WTC11 (cell line): ENCODE data around the gene PLA2G1B. TPM values are rescaled to one million over a fixed set of nuclear protein-coding genes. Genes with fewer than 3 reads are reported as not detected.

Source experiments
- ATAC-seq: fragments of 200-7000 bp; cut with Tn5 transposase; 2 replicates; pipeline ENCODE4 v1.10.0; 2021; ENCODE audit warnings: mild to moderate bottlenecking, moderate library complexity
- Bru-seq: library from RNA; stranded (reverse); fragments of 400-500 nt; gene quantifications from one replicate; lab custom pipeline; 2021; lab: Mats Ljungman, UMichigan
- CTCF ChIA-PET: fragments of 300-600 bp; sonication (Branson Sonifier 250); formaldehyde crosslinking; loops from one replicate; lab custom pipeline; 2021; ENCODE audit warnings: antibody characterized with exemption; lab: Charles Lee
- POLR2A ChIA-PET: fragments of 350-600 bp; sonication (Branson Sonifier 250); formaldehyde crosslinking; loops from one replicate; lab custom pipeline; 2021; ENCODE audit warnings: antibody characterized with exemption; lab: Charles Lee
- DNase-seq: peaks from one replicate; pipeline ENCODE4 v3.0.0; 2021; ENCODE audit warnings: low spot score
- H3K27ac Mint-ChIP-seq: 2 replicates; pipeline ENCODE4 v1.8.0; 2021; ENCODE audit warnings: mixed read lengths
- H3K27me3 Mint-ChIP-seq: 2 replicates; pipeline ENCODE4 v1.8.0; 2021; ENCODE audit warnings: low read depth, mild to moderate bottlenecking, moderate library complexity, mixed read lengths
- H3K36me3 Mint-ChIP-seq: 2 replicates; pipeline ENCODE4 v1.8.0; 2021; ENCODE audit warnings: mixed read lengths
- H3K4me1 Mint-ChIP-seq: 2 replicates; pipeline ENCODE4 v1.8.0; 2022; ENCODE audit warnings: mixed read lengths
- H3K4me3 Mint-ChIP-seq: 2 replicates; pipeline ENCODE4 v1.8.0; 2021; ENCODE audit warnings: mild to moderate bottlenecking, moderate library complexity, mixed read lengths
- H3K9me3 Mint-ChIP-seq: 2 replicates; pipeline ENCODE4 v1.8.0; 2021; ENCODE audit warnings: mixed read lengths
- GABPB1 ChIP-seq: sonication (generic); formaldehyde crosslinking; IDR thresholded peaks from 2 replicates; pipeline ENCODE4 v1.8.1; 2023; ENCODE audit warnings: mild to moderate bottlenecking, missing genetic modification reagents
- IRF2 ChIP-seq: sonication (generic); formaldehyde crosslinking; IDR thresholded peaks from 2 replicates; pipeline ENCODE4 v1.8.0; 2022; ENCODE audit warnings: low read depth, missing genetic modification reagents, borderline replicate concordance
- JAZF1 ChIP-seq: fragments of 250-450 bp; sonication (Bioruptor Pico); IDR thresholded peaks from 2 replicates; pipeline ENCODE4 v1.9.0; 2021; ENCODE audit warnings: moderate library complexity, mild to moderate bottlenecking, inconsistent platforms
- JUN ChIP-seq: sonication (generic); formaldehyde crosslinking; IDR thresholded peaks from 2 replicates; pipeline ENCODE4 v1.8.0; 2023; ENCODE audit warnings: mild to moderate bottlenecking, missing genetic modification reagents
- NFYB ChIP-seq: sonication (generic); formaldehyde crosslinking; conservative IDR thresholded peaks from 2 replicates; pipeline ENCODE4 v1.8.0; 2022; ENCODE audit warnings: low read depth, missing genetic modification reagents
- NR2C2 ChIP-seq: sonication (generic); formaldehyde crosslinking; IDR thresholded peaks from 2 replicates; pipeline ENCODE4 v1.8.0; 2022; ENCODE audit warnings: mild to moderate bottlenecking, missing genetic modification reagents
- PRRX2 ChIP-seq: fragments of 250-450 bp; sonication (Bioruptor Pico); IDR thresholded peaks from 2 replicates; pipeline ENCODE4 v1.8.0; 2021; ENCODE audit warnings: mild to moderate bottlenecking
- SMAD4 ChIP-seq: sonication (generic); formaldehyde crosslinking; IDR thresholded peaks from 2 replicates; pipeline ENCODE4 v1.8.0; 2022; ENCODE audit warnings: mild to moderate bottlenecking, missing genetic modification reagents
- TCF7 ChIP-seq: sonication (generic); formaldehyde crosslinking; IDR thresholded peaks from 2 replicates; pipeline ENCODE4 v1.8.0; 2022; ENCODE audit warnings: mild to moderate bottlenecking, low read depth, missing genetic modification reagents, moderate library complexity
- ZNF138 ChIP-seq: sonication (generic); formaldehyde crosslinking; conservative IDR thresholded peaks from 2 replicates; pipeline ENCODE4 v1.8.1; 2022; ENCODE audit warnings: mild to moderate bottlenecking, moderate library complexity, missing genetic modification reagents
- ZNF263 ChIP-seq: sonication (generic); formaldehyde crosslinking; IDR thresholded peaks from 2 replicates; pipeline ENCODE4 v1.8.1; 2022; ENCODE audit warnings: low read depth, mild to moderate bottlenecking, moderate library complexity, missing genetic modification reagents
- ZNF396 ChIP-seq: fragments of 250-450 bp; sonication (Bioruptor Pico); IDR thresholded peaks from 2 replicates; pipeline ENCODE4 v1.8.0; 2021; ENCODE audit warnings: mild to moderate bottlenecking, moderate library complexity, borderline replicate concordance
- ZNF416 ChIP-seq: fragments of 250-450 bp; sonication (Bioruptor Pico); IDR thresholded peaks from 2 replicates; pipeline ENCODE4 v1.9.0; 2021; ENCODE audit warnings: mild to moderate bottlenecking, inconsistent platforms
- ZNF671 ChIP-seq: fragments of 250-450 bp; sonication (Bioruptor Pico); IDR thresholded peaks from 2 replicates; pipeline ENCODE4 v1.8.0; 2021; ENCODE audit warnings: mild to moderate bottlenecking
- long read RNA-seq, 3 experiments: library from RNA in 1 of 3; library from capped mRNA in 1 of 3; library from polyadenylated mRNA in 1 of 3; unstranded in 2 of 3; stranded (forward) in 1 of 3; transcript quantifications; one replicate each; pipeline ENCODE4 v2.0.0, GENCODE V29; 2021
- total RNA-seq: library from RNA; stranded (reverse); gene quantifications from 3 replicates; pipeline ENCODE4 v1.2.3, GENCODE V29; 2021
- TF ChIP-seq, protein P1 (sequence below): sonication (generic); formaldehyde crosslinking; IDR thresholded peaks from 2 replicates; pipeline ENCODE4 v1.8.1; 2023; ENCODE audit warnings: mild to moderate bottlenecking, missing genetic modification reagents
- TF ChIP-seq, protein P2 (sequence below): fragments of 250-450 bp; sonication (Bioruptor Pico); conservative IDR thresholded peaks from 2 replicates; pipeline ENCODE4 v1.9.0; 2021; ENCODE audit warnings: mild to moderate bottlenecking
- TF ChIP-seq, protein P3 (sequence below): sonication (generic); formaldehyde crosslinking; conservative IDR thresholded peaks from 2 replicates; pipeline ENCODE4 v1.8.1; 2023; ENCODE audit warnings: mild to moderate bottlenecking, low read depth, missing genetic modification reagents, moderate library complexity
- TF ChIP-seq, protein P4 (sequence below): fragments of 250-450 bp; sonication (Bioruptor Pico); IDR thresholded peaks from 2 replicates; pipeline ENCODE4 v2.1.2; 2022; ENCODE audit warnings: mild to moderate bottlenecking, moderate library complexity
- TF ChIP-seq, protein P5 (sequence below): sonication (generic); formaldehyde crosslinking; IDR thresholded peaks from 2 replicates; pipeline ENCODE4 v1.8.0; 2022; ENCODE audit warnings: mild to moderate bottlenecking, missing genetic modification reagents
- TF ChIP-seq, protein P6 (sequence below): sonication (generic); formaldehyde crosslinking; conservative IDR thresholded peaks from 2 replicates; pipeline ENCODE4 v1.8.1; 2022; ENCODE audit warnings: mild to moderate bottlenecking, missing genetic modification reagents

The PLA2G1B gene
- total RNA-seq = 0.92 to 1.8 TPM (median 1.4 TPM) in 3 replicates
- not detected for Bru-seq, nascent RNA
- long read RNA-seq, experiment 1 = 0 reads
- long read RNA-seq, experiment 2 = 0 reads
- long read RNA-seq, experiment 3 = 0 reads

DNA sequence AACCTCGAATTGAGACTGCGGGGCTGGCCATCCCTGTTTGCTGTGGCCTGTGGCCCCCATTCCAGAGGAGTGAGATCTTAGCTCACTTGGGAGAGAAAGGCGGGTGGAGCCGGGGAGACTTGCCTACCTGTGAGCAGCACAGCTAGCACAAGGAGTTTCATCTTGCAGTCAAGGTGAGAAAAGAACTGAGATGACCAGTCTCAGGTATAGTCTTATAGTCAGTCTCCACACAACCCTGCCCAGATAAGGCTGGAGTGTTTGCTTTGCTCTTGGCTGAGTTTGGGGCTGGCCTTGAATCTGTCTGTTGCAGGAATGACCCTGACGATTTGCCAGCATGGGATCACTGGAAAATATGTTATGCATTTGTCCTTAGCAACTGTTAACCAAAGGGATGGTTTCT lies at the start of gene PLA2G1B:
TSS of gene PLA2G1B (minus strand) at position 187 of the 400 bp plus-strand sequence. CDS start at position 161, 26 bp downstream.
- Mint-ChIP-seq H3K4me1 (peaks cover 5% of the 10 kb centered on the region; the same call in 1 of the 2 replicates), H3K27me3 (no peaks in the 10 kb centered on the region; the same call in 1 of the 2 replicates), H3K4me3 (no peak within 1 kb of the TSS), H3K36me3 (no peaks in the 10 kb centered on the region), H3K27ac (no peak within 1 kb of the TSS), H3K9me3 (no peaks in the 10 kb centered on the region)
- no peak for ATAC-seq
- ChIA-PET CTCF (interaction anchor here (0.8 to 2.1 kb wide), 8 partner anchors 10 to 142 kb away, joined by 3 to 9 read pairs (median 4); partner anchors contain the start of genes SIRT4 and SRSF9), POLR2A (no interaction called here)
- TF ChIP-seq, protein P1, sequence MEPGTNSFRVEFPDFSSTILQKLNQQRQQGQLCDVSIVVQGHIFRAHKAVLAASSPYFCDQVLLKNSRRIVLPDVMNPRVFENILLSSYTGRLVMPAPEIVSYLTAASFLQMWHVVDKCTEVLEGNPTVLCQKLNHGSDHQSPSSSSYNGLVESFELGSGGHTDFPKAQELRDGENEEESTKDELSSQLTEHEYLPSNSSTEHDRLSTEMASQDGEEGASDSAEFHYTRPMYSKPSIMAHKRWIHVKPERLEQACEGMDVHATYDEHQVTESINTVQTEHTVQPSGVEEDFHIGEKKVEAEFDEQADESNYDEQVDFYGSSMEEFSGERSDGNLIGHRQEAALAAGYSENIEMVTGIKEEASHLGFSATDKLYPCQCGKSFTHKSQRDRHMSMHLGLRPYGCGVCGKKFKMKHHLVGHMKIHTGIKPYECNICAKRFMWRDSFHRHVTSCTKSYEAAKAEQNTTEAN (CRISPR knock-in tag) = no peak
- TF ChIP-seq NFYB (no peak), TCF7 (CRISPR knock-in tag) (no peak), IRF2 (CRISPR knock-in tag) (no peak), JAZF1 (CRISPR knock-in tag) (no peak), ZNF263 (no peak), SMAD4 (CRISPR knock-in tag) (no peak)
- TF ChIP-seq, protein P2, sequence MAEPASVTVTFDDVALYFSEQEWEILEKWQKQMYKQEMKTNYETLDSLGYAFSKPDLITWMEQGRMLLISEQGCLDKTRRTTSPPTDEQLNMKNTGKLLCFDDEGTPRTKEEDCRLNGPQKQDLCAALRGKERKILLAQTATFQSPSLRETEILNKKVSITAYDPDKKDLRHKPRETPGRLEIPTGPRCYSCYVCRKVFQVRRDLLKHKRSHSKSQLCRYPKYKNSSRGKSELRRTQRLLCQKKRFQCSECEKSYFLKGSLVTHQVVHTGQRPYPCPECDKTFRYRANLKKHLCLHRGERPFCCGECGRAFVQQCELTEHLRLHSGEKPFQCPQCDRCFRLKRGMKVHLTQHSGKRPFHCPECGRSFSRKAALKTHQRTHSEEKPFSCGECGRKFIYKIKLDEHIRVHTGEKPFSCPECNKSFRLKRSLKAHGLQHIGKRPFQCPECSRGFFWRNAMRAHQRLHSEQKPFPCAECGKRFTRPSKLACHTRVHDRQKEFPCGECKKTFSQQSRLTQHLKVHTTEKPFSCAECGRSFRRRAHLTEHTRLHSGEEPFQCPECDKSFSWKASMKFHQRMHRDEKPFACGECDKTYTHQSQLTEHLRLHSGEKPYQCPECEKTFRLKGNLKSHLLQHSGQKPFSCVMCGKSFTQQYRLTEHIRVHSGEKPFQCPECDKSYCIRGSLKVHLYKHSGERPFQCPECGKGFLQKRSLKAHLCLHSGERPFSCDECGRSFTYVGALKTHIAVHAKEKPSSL = no peak
- TF ChIP-seq, protein P3, sequence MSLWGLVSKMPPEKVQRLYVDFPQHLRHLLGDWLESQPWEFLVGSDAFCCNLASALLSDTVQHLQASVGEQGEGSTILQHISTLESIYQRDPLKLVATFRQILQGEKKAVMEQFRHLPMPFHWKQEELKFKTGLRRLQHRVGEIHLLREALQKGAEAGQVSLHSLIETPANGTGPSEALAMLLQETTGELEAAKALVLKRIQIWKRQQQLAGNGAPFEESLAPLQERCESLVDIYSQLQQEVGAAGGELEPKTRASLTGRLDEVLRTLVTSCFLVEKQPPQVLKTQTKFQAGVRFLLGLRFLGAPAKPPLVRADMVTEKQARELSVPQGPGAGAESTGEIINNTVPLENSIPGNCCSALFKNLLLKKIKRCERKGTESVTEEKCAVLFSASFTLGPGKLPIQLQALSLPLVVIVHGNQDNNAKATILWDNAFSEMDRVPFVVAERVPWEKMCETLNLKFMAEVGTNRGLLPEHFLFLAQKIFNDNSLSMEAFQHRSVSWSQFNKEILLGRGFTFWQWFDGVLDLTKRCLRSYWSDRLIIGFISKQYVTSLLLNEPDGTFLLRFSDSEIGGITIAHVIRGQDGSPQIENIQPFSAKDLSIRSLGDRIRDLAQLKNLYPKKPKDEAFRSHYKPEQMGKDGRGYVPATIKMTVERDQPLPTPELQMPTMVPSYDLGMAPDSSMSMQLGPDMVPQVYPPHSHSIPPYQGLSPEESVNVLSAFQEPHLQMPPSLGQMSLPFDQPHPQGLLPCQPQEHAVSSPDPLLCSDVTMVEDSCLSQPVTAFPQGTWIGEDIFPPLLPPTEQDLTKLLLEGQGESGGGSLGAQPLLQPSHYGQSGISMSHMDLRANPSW = no peak
- TF ChIP-seq, protein P4, sequence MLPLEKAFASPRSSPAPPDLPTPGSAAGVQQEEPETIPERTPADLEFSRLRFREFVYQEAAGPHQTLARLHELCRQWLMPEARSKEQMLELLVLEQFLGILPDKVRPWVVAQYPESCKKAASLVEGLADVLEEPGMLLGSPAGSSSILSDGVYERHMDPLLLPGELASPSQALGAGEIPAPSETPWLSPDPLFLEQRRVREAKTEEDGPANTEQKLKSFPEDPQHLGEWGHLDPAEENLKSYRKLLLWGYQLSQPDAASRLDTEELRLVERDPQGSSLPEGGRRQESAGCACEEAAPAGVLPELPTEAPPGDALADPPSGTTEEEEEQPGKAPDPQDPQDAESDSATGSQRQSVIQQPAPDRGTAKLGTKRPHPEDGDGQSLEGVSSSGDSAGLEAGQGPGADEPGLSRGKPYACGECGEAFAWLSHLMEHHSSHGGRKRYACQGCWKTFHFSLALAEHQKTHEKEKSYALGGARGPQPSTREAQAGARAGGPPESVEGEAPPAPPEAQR = no peak
- TF ChIP-seq, protein P5, sequence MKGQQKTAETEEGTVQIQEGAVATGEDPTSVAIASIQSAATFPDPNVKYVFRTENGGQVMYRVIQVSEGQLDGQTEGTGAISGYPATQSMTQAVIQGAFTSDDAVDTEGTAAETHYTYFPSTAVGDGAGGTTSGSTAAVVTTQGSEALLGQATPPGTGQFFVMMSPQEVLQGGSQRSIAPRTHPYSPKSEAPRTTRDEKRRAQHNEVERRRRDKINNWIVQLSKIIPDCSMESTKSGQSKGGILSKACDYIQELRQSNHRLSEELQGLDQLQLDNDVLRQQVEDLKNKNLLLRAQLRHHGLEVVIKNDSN (CRISPR knock-in tag) = no peak
- no peak for DNase-seq

DNA sequence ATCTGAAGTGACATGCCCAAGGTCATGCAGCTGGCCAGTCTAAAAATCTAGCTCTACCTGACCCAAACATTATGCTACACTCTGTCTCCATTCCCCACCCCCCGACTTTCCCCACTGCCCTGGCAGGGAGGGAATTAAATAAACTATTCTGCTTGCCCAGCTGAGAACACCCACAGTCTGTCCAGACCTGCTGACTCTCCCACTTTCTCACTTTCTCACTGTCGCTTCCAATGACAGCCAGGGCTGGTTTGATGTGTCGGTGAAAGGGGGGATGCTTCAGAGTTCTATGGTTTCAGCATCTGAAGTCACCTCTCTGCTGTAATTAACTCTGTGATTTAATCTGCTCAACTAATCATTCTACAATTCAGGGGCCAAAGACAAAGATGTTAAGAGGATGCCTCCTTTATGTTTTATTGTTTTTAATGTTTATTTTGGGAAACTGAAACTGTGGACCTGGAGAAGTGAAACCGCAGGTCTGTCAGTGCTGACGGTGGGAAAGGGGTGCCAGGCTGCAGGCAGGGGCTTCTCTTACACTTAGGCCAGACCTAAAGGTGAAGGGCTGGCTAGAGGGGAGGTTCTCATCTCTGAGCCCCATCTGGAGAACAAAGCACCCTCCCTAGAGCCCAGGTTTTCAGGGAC lies 49.5 kb upstream of the PLA2G1B start:
- H3K4me1 Mint-ChIP-seq = peaks cover 27% of the 10 kb centered on the region
- ATAC-seq = no peak
- no peaks in the 10 kb centered on the region for H3K9me3 Mint-ChIP-seq
- CTCF ChIA-PET = interaction anchor here (0.9 to 2.5 kb wide), 5 partner anchors 10 to 62 kb away, joined by 3 to 25 read pairs (median 5); no protein-coding TSS in a partner anchor
- no peak for DNase-seq
- TF ChIP-seq ZNF416 (CRISPR knock-in tag) (no peak), GABPB1 (CRISPR knock-in tag) (no peak), ZNF396 (CRISPR knock-in tag) (no peak), JUN (CRISPR knock-in tag) (no peak), ZNF671 (CRISPR knock-in tag) (no peak), NR2C2 (no peak), PRRX2 (CRISPR knock-in tag) (no peak), ZNF138 (CRISPR knock-in tag) (no peak)
- TF ChIP-seq, protein P1 (CRISPR knock-in tag) = no peak
- TF ChIP-seq, protein P6, sequence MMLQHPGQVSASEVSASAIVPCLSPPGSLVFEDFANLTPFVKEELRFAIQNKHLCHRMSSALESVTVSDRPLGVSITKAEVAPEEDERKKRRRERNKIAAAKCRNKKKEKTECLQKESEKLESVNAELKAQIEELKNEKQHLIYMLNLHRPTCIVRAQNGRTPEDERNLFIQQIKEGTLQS = no peak
- TF ChIP-seq, protein P3 = no peak
- no peaks in the 10 kb centered on the region for H3K36me3 Mint-ChIP-seq
- no peak overlapping the region for H3K4me3 Mint-ChIP-seq
- POLR2A ChIA-PET = no interaction called here
- H3K27ac Mint-ChIP-seq = no peak overlapping the region
- H3K27me3 Mint-ChIP-seq = peaks cover 18% of the 10 kb centered on the region
